ENCODE measurements around the gene BTBD18. TPM values are rescaled to one million over a fixed set of nuclear protein-coding genes. Genes with fewer than 3 reads are reported as not detected.
A peak's percentile ranks its signal among the peaks of the same experiment; 100 is the strongest.

The BTBD18 gene
- total and polyA plus RNA-seq, 2 of the 13 experiments (the other 11 are each of a cell fraction or from before 2014, with no cell fraction given) = not detected

GRCh38 chr11:57778318-57779037 lies 26.9 kb upstream of the BTBD18 start (continued):
- TF ChIP-seq CEBPZ (IDR thresholded peaks at IDR 0.05; ENCODE audit: low read length) = no peak
- peak; percentile 96 for TF ChIP-seq PHF21A (CRISPR knock-in tag; IDR thresholded peaks at IDR 0.05)
- no peak; the same call in 1 of the 2 replicates for TF ChIP-seq KAT8 (CRISPR knock-in tag; IDR thresholded peaks at IDR 0.05)
- TF ChIP-seq MXD1 (CRISPR knock-in tag; IDR thresholded peaks at IDR 0.05) = no peak
- peak; percentile 78; the same call in 1 of the 2 replicates for TF ChIP-seq ZNF281 (CRISPR knock-in tag; IDR thresholded peaks at IDR 0.05; ENCODE audit: borderline replicate concordance)
- TF ChIP-seq ZNF546 (CRISPR knock-in tag; conservative IDR thresholded peaks at IDR 0.05) = no peak
- no peak for TF ChIP-seq AKNA (CRISPR knock-in tag; IDR thresholded peaks at IDR 0.05; ENCODE audit: borderline replicate concordance)
- no peak for TF ChIP-seq HNRNPUL1 (IDR thresholded peaks at IDR 0.05; ENCODE audit: low read depth, low read length)
- peak; percentile 80 for TF ChIP-seq SAP130 (CRISPR knock-in tag; IDR thresholded peaks at IDR 0.05; ENCODE audit: low read depth)
- no peak for TF ChIP-seq PLRG1 (conservative IDR thresholded peaks at IDR 0.05)
- peak; percentile 36; the same call in 1 of the 2 replicates for TF ChIP-seq CCDC6 (CRISPR knock-in tag; IDR thresholded peaks at IDR 0.05)
- TF ChIP-seq ZNF792 (CRISPR knock-in tag; IDR thresholded peaks at IDR 0.05) = peak; percentile 54; the same call in 1 of the 2 replicates
- no peak for TF ChIP-seq LBX2 (CRISPR knock-in tag; IDR thresholded peaks at IDR 0.05; ENCODE audit: borderline replicate concordance)
- TF ChIP-seq TRIM24 (CRISPR knock-in tag; IDR thresholded peaks at IDR 0.05) = no peak
- no peak for TF ChIP-seq ATF7-NPFF (CRISPR knock-in tag; IDR thresholded peaks at IDR 0.05; ENCODE audit: low read depth)
- TF ChIP-seq SSRP1 (CRISPR knock-in tag; IDR thresholded peaks at IDR 0.05) = peak; percentile 99
- TF ChIP-seq ZNF430 (CRISPR knock-in tag; IDR thresholded peaks at IDR 0.05) = peak; percentile 76; the same call in 1 of the 2 replicates
- TF ChIP-seq AKAP8 (CRISPR knock-in tag; IDR thresholded peaks at IDR 0.05) = 0 out of 2 replicates have a peak, but pooled peaks have one; percentile 25

All from HepG2 (cell line).